ENCODE measurements around the gene IGLL1. TPM values are rescaled to one million over a fixed set of nuclear protein-coding genes. Genes with fewer than 3 reads are reported as not detected.

Gene IGLL1
- not detected in 2 replicates for total RNA-seq

GRCh38 chr22:23579870-23580575 lies at the start of gene IGLL1:
TSS of gene IGLL1 (minus strand) at chr22:23580290. CDS start at chr22:23580190, 100 bp downstream.

Other genes starting within 250 kb of the IGLL1 start
- 0.17 TPM in 1 of 2 replicates, not detected in the other for gene DRICH1, start 52.0 kb upstream of the IGLL1 start, total RNA-seq
- gene RGL4, start 110.7 kb upstream of the IGLL1 start, total RNA-seq: under 0.01 TPM in 1 of 2 replicates, not detected in the other
- 1.6 and 2.0 TPM in 2 replicates for gene ZNF70, start 170.8 kb upstream of the IGLL1 start, total RNA-seq
- not detected in 2 replicates for gene VPREB3, start 174.1 kb upstream of the IGLL1 start, total RNA-seq
- gene C22orf15, start 182.7 kb upstream of the IGLL1 start, total RNA-seq: 0.43 and 1.9 TPM in 2 replicates
- 1.0 and 2.2 TPM in 2 replicates for gene CHCHD10, start 187.7 kb upstream of the IGLL1 start, total RNA-seq
- gene MMP11, start 192.6 kb upstream of the IGLL1 start, total RNA-seq: 5.0 and 12.5 TPM in 2 replicates
- 12.5 and 17.7 TPM in 2 replicates for gene SMARCB1, start 206.7 kb upstream of the IGLL1 start, total RNA-seq